Tibial artery (tissue), 4 donors: ENCODE results near the gene ATG4B.
A peak's percentile ranks its signal among the peaks of the same experiment; 100 is the strongest.

ENCODE experiments used
- DNase-seq, 2 donors: peaks; one replicate each; pipeline ENCODE4 v3.0.0-alpha.2; 2019
- H3K27ac ChIP-seq, 2 donors: fragments of 200-600 bp; sonication (generic) in 1 of 2; 1 replicate in 1 of 2; 2 replicates in 1 of 2; pipeline ENCODE4 v1.5.1; 2018 to 2019; ENCODE audit warnings: mild to moderate bottlenecking in 1 of 2
- H3K27me3 ChIP-seq, 2 donors: fragments of 200-600 bp; sonication (generic) in 1 of 2; one replicate each; pipeline versions ENCODE4 v1.5.1 to v1.6.0; 2016 to 2019
- H3K36me3 ChIP-seq, 3 donors: fragments of 200-600 bp; sonication (generic) in 2 of 3; one replicate each; pipeline ENCODE4 v1.5.1; 2016 to 2019; ENCODE audit warnings: mild to moderate bottlenecking in 2 of 3
- H3K4me1 ChIP-seq, 4 donors: fragments of 200-600 bp; sonication (generic) in 2 of 4; 1 replicate in 3 of 4; 2 replicates in 1 of 4; pipeline ENCODE4 v1.5.1; 2016 to 2019
- H3K4me3 ChIP-seq, 2 donors: fragments of 200-600 bp; sonication (generic) in 1 of 2; 1 replicate in 1 of 2; 2 replicates in 1 of 2; pipeline ENCODE4 v1.5.1; 2018 to 2019; ENCODE audit warnings: mild to moderate bottlenecking in 2 of 2
- H3K9me3 ChIP-seq, 3 donors: fragments of 200-600 bp; sonication (generic) in 1 of 3; one replicate each; pipeline ENCODE4 v1.5.1; 2016 to 2019
- CTCF ChIP-seq, 2 experiments: fragments of 200-600 bp in 1 of 2; fragments of 450-650 bp in 1 of 2; IDR thresholded peaks; one replicate each; pipeline ENCODE4 v1.5.1; 2017 to 2019; ENCODE audit warnings: antibody characterized with exemption in 2 of 2, mild to moderate bottlenecking in 1 of 2, moderate library complexity in 1 of 2
- intact Hi-C: fragments of 100-400 bp; cut with DNase I; formaldehyde crosslinking; loops from one replicate; pipeline ENCODE4 v1.15.0; 2023; ENCODE audit warnings: low total_unique reads

Gene ATG4B

GRCh38 chr2:241616168-241617125 is 21.0 kb upstream of the ATG4B start:
- no peak for TF ChIP-seq CTCF (IDR thresholded peaks at IDR 0.05)
- H3K9me3 ChIP-seq: no peaks in the 10 kb centered on the region
- DNase-seq: no peak
- no peak overlapping the region for H3K27ac ChIP-seq
- intact Hi-C loops: no loop called here
- H3K4me3 ChIP-seq: no peak overlapping the region
- H3K4me1 ChIP-seq: peaks cover 0 to 9% (median 2%) of the 10 kb centered on the region in 4 donors
- peaks cover 0 to 12% (median 5%) of the 10 kb centered on the region in 3 donors for H3K36me3 ChIP-seq
- no peaks in the 10 kb centered on the region for H3K27me3 ChIP-seq

- Histone ChIP-seq H3K36me3 (peaks cover 0 to 12% (median 5%) of the 10 kb centered on the region in 3 donors), H3K27ac (no peak overlapping the region), H3K4me3 (peak overlapping the region in 1 of 2 donors; percentile 19), H3K27me3 (no peaks in the 10 kb centered on the region), H3K9me3 (no peaks in the 10 kb centered on the region), H3K4me1 (peaks cover 0 to 9% (median 2%) of the 10 kb centered on the region in 4 donors)
- no peak for DNase-seq
- intact Hi-C loops: no loop called here
- TF ChIP-seq CTCF (IDR thresholded peaks at IDR 0.05): no peak
Observed at GRCh38 chr2:241617431-241618154, 19.9 kb upstream of the ATG4B start.

GRCh38 chr2:241618296-241618805 is 19.1 kb upstream of the ATG4B start:
- Histone ChIP-seq H3K27ac (no peak overlapping the region), H3K9me3 (no peaks in the 10 kb centered on the region), H3K4me3 (no peak overlapping the region), H3K27me3 (no peaks in the 10 kb centered on the region), H3K4me1 (peaks cover 0 to 9% (median 2%) of the 10 kb centered on the region in 4 donors), H3K36me3 (peaks cover 0 to 12% (median 5%) of the 10 kb centered on the region in 3 donors)
- DNase-seq: no peak
- no peak for TF ChIP-seq CTCF (IDR thresholded peaks at IDR 0.05)
- intact Hi-C loops: no loop called here

GRCh38 chr2:241618829-241619228 is 18.7 kb upstream of the ATG4B start:
- TF ChIP-seq CTCF (IDR thresholded peaks at IDR 0.05): no peak
- intact Hi-C loops: no loop called here
- no peak overlapping the region for H3K27ac ChIP-seq
- H3K27me3 ChIP-seq: no peaks in the 10 kb centered on the region
- no peak overlapping the region for H3K4me3 ChIP-seq
- DNase-seq: no peak
- H3K36me3 ChIP-seq: peaks cover 0 to 12% (median 5%) of the 10 kb centered on the region in 3 donors
- H3K9me3 ChIP-seq: no peaks in the 10 kb centered on the region
- peaks cover 0 to 9% (median 2%) of the 10 kb centered on the region in 4 donors for H3K4me1 ChIP-seq

GRCh38 chr2:241619597-241620418 is 17.7 kb upstream of the ATG4B start:
- Histone ChIP-seq H3K4me1 (peaks cover 0 to 9% (median 2%) of the 10 kb centered on the region in 4 donors), H3K9me3 (no peaks in the 10 kb centered on the region), H3K4me3 (no peak overlapping the region), H3K36me3 (peaks cover 0 to 12% (median 5%) of the 10 kb centered on the region in 3 donors), H3K27me3 (no peaks in the 10 kb centered on the region), H3K27ac (no peak overlapping the region)
- intact Hi-C loops: no loop called here
- no peak for TF ChIP-seq CTCF (IDR thresholded peaks at IDR 0.05)
- DNase-seq: no peak
